Heart left ventricle (tissue), 16 donors: ENCODE results near the gene PBX3. TPM values are rescaled to one million over a fixed set of nuclear protein-coding genes. Genes with fewer than 3 reads are reported as not detected.

Experiments used
- ATAC-seq, 4 donors: fragments of 200-7000 bp; cut with Tn5 transposase; one replicate each; pipeline ENCODE4 v1.9.1; 2020 to 2022; ENCODE audit warnings: moderate library complexity in 4 of 4, mild to moderate bottlenecking in 3 of 4, moderate number of reproducible peaks in 1 of 4
- DNase-seq, 5 donors: peaks; one replicate each; pipeline ENCODE4 v3.0.0-alpha.2; 2020
- H3K27ac ChIP-seq, 12 donors: fragments of 200-600 bp; sonication (generic) in 4 of 12; one replicate each; pipeline versions ENCODE4 v1.5.0 to v1.8.0; 2016 to 2022; ENCODE audit warnings: mild to moderate bottlenecking in 2 of 12
- H3K27me3 ChIP-seq, 9 donors: fragments of 200-600 bp; sonication (generic) in 2 of 9; one replicate each; pipeline versions ENCODE4 v1.5.1 to v1.8.0; 2016 to 2022; ENCODE audit warnings: mild to moderate bottlenecking in 3 of 9
- H3K36me3 ChIP-seq, 9 donors: fragments of 200-600 bp; sonication (generic) in 2 of 9; one replicate each; pipeline versions ENCODE4 v1.5.0 to v1.8.0; 2018 to 2022; ENCODE audit warnings: mild to moderate bottlenecking in 2 of 9
- H3K4me1 ChIP-seq, 12 donors: fragments of 200-600 bp; sonication (generic) in 4 of 12; one replicate each; pipeline versions ENCODE4 v1.5.0 to v1.8.0; 2016 to 2022; ENCODE audit warnings: mild to moderate bottlenecking in 3 of 12
- H3K4me3 ChIP-seq, 12 donors: fragments of 200-600 bp; sonication (generic) in 4 of 12; one replicate each; pipeline versions ENCODE4 v1.5.0 to v1.8.0; 2017 to 2022; ENCODE audit warnings: mild to moderate bottlenecking in 9 of 12, moderate library complexity in 4 of 12
- H3K9me3 ChIP-seq, 12 donors: fragments of 200-600 bp; sonication (generic) in 4 of 12; one replicate each; pipeline versions ENCODE4 v1.5.0 to v1.8.0; 2016 to 2022; ENCODE audit warnings: mild to moderate bottlenecking in 1 of 12
- CTCF ChIP-seq, 12 donors: fragments of 200-600 bp; sonication (generic) in 4 of 12; IDR thresholded peaks; one replicate each; pipeline versions ENCODE4 v1.5.0 to v1.8.0; 2018 to 2022; ENCODE audit warnings: antibody characterized with exemption in 12 of 12, mild to moderate bottlenecking in 5 of 12
- POLR2A ChIP-seq, 2 donors: fragments of 450-650 bp; IDR thresholded peaks; one replicate each; pipeline ENCODE4 v1.6.1; 2017; ENCODE audit warnings: antibody characterized with exemption in 2 of 2, mild to moderate bottlenecking in 2 of 2, moderate library complexity in 2 of 2
- WGBS, 4 donors: extraction: QIAGEN DNeasy Blood & Tissue Kit in 2 of 4; methylation state at CpG; one replicate each; pipeline versions ENCODE4 v1.1.5 to v1.1.7; 2013 to 2018; 5-methylcytosine and 5-hydroxymethylcytosine counted together
- intact Hi-C, 10 donors: fragments of 100-400 bp; cut with DNase I; formaldehyde crosslinking; loops; one replicate each; pipeline versions ENCODE4 v1.11.1 to v1.14.2; 2022
- polyA plus RNA-seq, 2 donors: library from polyadenylated mRNA; stranded (reverse); fragments of 200-250 nt; gene quantifications; one replicate each; pipeline ENCODE4 v1.2.3, GENCODE V29; 2013
- total RNA-seq, 9 donors: library from RNA; depleted of rRNA in 2 of 9; stranded (reverse); fragments of >200 nt in 2 of 9; fragmentation: NEBNext Ultra II Directional in 3 of 9; extraction: Animal tissue kit (Norgen Biotek cat#: 25700) in 3 of 9; gene quantifications; one replicate each; pipeline versions ENCODE4 v1.1.0 to v1.2.4, GENCODE V29; 2016 to 2023
- donor health status: ischemic (EF 13 %, LVEDD 7.1; RV severe dilation, severe dysfunction).
- donor health status: healthy with polysubstance abuse.
- donor health status: DM: no; HTN: yes; CAD: no.
- donor health status: DM: no; HTN: no; CAD: no.
- donor health status: ischemic (EF 25% LVEDD 6.9; RV normal size, moderate dysfunction).
- donor health status: ischemic (EF 25% LVEDD 5.7; RV mildly dilated, moderate dysfunction).
- donor health status: healthy.
- donor health status: DM: yes; HTN: yes; CAD: no.
- donor health status: ischemic (EF 35%, LVEDD 5.7; RV mildly dilated, moderate dysfunction).
- donor health status: nonischemic (EF 11% LVEDD 7.7; RV severe dilation, severe dysfunction).
- donor health status: DM: yes; HTN: yes; CAD: no.
- donor health status: PGD.
- donor health status: ischemic (EF 29% LVEDD 5.4; RV normal size, mild dysfunction).
- donor health status: nonischemic (EF 23%, LVEDD 6.1; RV moderate dilation, normal function).

The PBX3 gene
- total and polyA plus RNA-seq, 11 donors = 14.8 to 76.1 (median 53.4) TPM

- TF ChIP-seq POLR2A (IDR thresholded peaks at IDR 0.05) = no peak
- TF ChIP-seq CTCF (IDR thresholded peaks at IDR 0.05) = no peak
- Histone ChIP-seq H3K9me3 (peaks cover 0 to 22% (median 9%) of the 10 kb centered on the region in 12 donors), H3K27ac (no peak overlapping the region), H3K4me3 (no peak overlapping the region), H3K36me3 (peaks cover 0 to 15% (median 7%) of the 10 kb centered on the region in 9 donors), H3K27me3 (no peaks in the 10 kb centered on the region), H3K4me1 (no peaks in the 10 kb centered on the region)
- ATAC-seq (no peak), DNase-seq (no peak)
- WGBS, 4 donors = 88 to 97% (median 95%) methylated on average over 3 of the region's 3 CpGs
- intact Hi-C loops = no loop called here
Observed at GRCh38 chr9:125942125-125942524, 195.0 kb downstream of the PBX3 start.

GRCh38 chr9:125943831-125944230 lies 196.7 kb downstream of the PBX3 start:
- ATAC-seq = peak in 1 of 4 donors; percentile 22
- intact Hi-C loops = no loop called here
- TF ChIP-seq POLR2A (IDR thresholded peaks at IDR 0.05) (no peak), CTCF (IDR thresholded peaks at IDR 0.05) (no peak)

GRCh38 chr9:125946397-125946796 lies 199.2 kb downstream of the PBX3 start:
- no peak for TF ChIP-seq POLR2A (IDR thresholded peaks at IDR 0.05)
- TF ChIP-seq CTCF (IDR thresholded peaks at IDR 0.05) = no peak
- DNase-seq (no peak), ATAC-seq (no peak)
- peaks cover 0 to 5% (median 0%) of the 10 kb centered on the region in 12 donors for H3K4me1 ChIP-seq
- H3K36me3 ChIP-seq = peaks cover 0 to 7% (median 0%) of the 10 kb centered on the region in 9 donors
- no peak overlapping the region for H3K4me3 ChIP-seq
- H3K9me3 ChIP-seq = peaks cover 0 to 24% (median 9%) of the 10 kb centered on the region in 12 donors
- intact Hi-C loops = no loop called here
- no peak overlapping the region for H3K27ac ChIP-seq
- no peaks in the 10 kb centered on the region for H3K27me3 ChIP-seq

More at GRCh38 chr9:125943831-125944230, 196.7 kb downstream of the PBX3 start:
- Histone ChIP-seq H3K4me3 (no peak overlapping the region), H3K4me1 (peaks cover 0 to under 1% (median 0%) of the 10 kb centered on the region in 12 donors), H3K27me3 (no peaks in the 10 kb centered on the region), H3K9me3 (peaks cover 0 to 24% (median 9%) of the 10 kb centered on the region in 12 donors), H3K27ac (no peak overlapping the region), H3K36me3 (peaks cover 0 to 8% (median 5%) of the 10 kb centered on the region in 9 donors)
- 78 to 96% (median 89%) methylated on average over 2 of the region's 2 CpGs for WGBS, 4 donors
- no peak for DNase-seq

GRCh38 chr9:125948887-125949596 lies 201.9 kb downstream of the PBX3 start:
- no peak for TF ChIP-seq POLR2A (IDR thresholded peaks at IDR 0.05)
- TF ChIP-seq CTCF (IDR thresholded peaks at IDR 0.05) = no peak
- 51 to 60% (median 56%) methylated on average over 4 of the region's 4 CpGs for WGBS, 4 donors
- peaks cover 0 to 24% (median 9%) of the 10 kb centered on the region in 12 donors for H3K9me3 ChIP-seq
- intact Hi-C loops = no loop called here
- peaks cover 0 to 7% (median 2%) of the 10 kb centered on the region in 9 donors for H3K36me3 ChIP-seq
- H3K27me3 ChIP-seq = no peaks in the 10 kb centered on the region
- ATAC-seq = no peak
- DNase-seq = no peak
- peaks cover 0 to 5% (median 0%) of the 10 kb centered on the region in 12 donors for H3K4me1 ChIP-seq
- H3K27ac ChIP-seq = no peak overlapping the region
- H3K4me3 ChIP-seq = no peak overlapping the region
